NK-92 (cell line): ENCODE measurements around the gene IL18R1.

Source experiments
- DNase-seq: peaks from one replicate; lab custom pipeline; 2025; ENCODE audit not compliant: unreplicated experiment; lab: John Stamatoyannopoulos, UW

IL18R1 gene

GRCh38 chr2:102432386-102432785, 76.8 kb downstream of the IL18R1 start:
- DNase-seq: no peak

DNA sequence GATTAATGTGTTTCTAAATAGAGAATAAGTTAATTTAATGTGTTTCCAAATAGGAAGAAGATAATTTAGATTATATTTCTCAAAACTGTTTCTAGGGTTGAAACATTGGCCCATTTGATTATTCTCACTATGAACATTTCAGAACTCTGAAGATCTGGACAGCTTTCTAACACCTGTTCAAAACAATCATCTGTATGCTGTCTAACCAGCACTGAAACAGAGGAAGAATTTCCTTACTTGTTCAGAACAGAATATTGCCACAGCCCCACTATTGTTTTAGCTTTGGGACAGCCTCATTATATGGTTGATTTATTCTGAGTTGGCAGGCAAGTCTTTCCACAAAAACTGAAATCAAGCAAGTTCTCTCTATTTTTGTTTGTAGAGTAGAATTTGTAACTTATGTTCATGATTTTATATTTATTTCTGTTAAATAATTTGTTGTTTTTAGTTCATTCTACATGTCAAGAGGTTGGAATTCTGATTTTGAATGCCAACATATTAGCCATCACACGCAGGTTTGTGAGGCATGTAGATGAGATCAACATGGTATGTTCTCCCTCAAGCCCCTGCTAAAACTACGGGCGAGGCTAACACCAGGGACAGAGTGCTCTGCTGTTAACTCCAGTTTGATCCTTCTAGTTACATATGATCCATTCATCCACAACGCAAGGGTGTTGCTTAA, 78.5 kb downstream of the IL18R1 start:
- no peak for DNase-seq

DNA sequence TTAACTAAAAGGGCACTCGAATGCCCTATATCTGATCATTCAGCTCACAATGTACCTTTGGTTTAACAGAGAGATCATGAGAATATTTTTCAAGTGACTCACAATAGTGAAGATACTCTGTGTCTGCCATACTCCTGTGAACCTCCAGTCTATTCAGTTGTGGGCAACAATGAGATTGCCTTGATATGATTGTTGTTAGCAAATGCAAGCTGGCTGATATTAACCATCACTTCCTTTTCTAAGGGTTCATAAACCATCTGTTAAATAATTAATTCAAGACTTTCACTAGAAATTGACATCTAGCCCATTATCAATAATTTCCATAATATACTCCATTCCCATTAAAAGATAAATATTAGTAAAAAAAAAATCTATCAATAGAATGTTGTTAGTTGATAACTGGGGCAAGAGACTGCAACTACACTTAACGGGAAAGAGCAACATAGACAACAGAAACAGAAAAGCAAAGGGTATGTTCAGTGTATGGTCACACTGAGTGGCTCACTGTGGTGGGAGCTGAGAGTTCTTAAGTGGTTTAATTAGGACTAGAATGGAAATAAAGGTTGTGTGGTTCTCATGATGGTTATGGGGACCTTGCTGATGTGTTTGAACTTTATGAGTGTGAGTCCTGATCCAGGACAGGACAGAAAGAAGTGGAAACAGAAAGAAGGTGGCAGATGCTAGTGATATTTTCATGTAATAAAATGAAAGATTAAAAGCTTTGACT, 79.2 kb downstream of the IL18R1 start:
- no peak for DNase-seq

DNA sequence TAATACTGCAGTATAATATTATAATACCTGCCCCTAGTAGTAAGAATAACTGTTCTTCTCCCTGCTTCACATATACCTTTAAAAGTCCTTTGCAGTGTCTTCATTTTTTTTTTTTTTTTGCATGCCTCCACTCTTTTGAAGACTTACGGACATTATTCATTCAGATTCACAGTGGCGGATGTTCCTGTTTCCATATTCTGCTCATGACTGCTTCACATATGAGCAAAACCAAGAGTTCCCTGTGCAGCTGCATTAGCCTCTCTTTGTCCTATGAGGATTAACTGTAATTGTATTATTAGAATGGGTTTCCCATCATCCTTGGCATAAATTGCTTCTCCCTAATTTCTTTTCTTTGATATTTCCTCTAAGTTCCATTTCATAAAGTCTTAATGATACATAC, 80.1 kb downstream of the IL18R1 start:
- DNase-seq: no peak

DNA sequence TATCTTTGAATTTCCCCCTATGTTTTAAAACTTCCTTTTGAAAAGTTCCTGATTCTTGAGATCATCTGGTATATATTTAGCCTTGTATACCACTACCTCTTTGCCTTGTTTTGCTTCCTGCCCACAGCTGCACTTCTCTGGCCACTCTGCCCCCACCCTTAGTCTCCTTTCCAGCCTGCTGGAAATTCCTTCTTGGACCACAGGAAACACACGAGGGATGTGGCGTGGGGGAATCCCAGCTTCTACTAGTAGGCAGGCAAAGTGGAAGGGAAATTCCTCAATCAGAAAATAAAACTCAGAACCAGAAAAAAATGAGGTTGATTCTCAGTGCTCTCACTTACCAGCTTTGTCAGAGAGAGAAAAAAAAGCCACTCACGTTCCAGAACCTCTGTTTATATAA, 80.7 kb downstream of the IL18R1 start:
- DNase-seq: no peak

GRCh38 chr2:102437122-102437521, 81.5 kb downstream of the IL18R1 start:
- no peak for DNase-seq

DNA sequence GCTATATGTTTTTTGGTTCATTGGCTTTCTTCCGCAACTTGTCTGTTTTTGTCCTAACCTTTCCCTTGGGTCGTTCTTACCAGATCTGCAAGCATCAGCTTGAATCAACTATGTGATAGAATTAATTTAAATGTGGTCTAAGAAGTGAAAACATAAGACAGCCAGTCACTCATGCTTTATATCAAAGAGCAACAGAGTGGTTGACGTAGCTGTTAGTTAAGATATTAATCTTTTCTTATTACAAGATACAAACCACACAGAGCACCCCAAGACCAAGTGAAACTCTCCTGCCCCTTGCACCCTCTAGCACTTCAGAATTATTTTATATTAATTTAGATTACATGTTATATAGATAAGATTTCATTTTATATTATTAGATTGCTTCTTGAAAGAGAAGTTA, 82.5 kb downstream of the IL18R1 start:
- DNase-seq: no peak

DNA sequence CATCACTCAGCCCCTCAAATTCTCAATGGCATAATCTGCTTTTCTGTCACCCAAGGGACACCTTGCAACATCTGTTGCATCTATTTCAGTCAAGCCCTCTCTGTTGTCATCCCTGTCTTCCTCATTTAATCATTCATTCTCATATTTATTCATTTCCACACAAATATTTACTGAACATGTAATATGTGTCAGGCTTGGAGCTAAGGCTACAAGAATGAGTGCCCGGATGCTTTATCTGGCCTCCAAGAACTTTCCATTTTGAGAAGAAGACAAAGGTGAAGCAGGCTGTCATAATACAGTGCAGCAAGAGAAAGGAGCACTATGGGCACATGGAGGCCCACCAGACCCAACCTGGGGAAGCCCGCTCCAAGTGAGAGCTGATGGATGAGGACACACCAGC, 83.0 kb downstream of the IL18R1 start:
- DNase-seq: no peak

DNA sequence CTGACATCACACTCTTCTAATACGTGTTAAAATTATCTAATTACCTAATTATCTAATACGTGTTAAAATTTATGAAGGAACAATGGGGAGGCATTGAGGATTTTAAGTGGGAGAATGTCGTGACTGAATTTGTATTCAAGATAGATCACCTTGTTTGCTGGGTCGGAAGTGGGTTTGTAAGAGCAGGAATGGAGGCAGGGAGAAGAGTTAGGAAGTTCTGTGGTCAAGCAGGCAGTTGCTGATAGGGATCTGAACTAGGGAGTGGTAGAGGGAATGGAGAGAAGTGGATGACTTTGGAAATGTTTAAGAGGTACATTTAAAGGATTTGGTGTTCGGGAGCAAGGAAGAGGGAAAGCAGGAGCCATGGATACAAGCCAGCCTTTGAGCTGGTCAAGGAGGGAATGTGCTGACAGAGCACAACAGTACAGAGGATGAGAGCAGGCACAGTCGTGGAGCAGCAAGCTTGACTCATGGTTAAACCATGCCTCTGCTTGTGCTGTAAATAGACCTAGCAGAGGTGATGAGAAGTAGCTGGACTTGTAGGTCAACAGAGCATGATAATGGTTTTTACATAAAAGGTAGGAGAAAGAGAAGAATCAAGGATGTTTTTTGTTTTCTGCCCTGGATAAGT, 83.6 kb downstream of the IL18R1 start:
- no peak for DNase-seq

GRCh38 chr2:102442967-102443828, 87.6 kb downstream of the IL18R1 start:
- no peak for DNase-seq

DNA sequence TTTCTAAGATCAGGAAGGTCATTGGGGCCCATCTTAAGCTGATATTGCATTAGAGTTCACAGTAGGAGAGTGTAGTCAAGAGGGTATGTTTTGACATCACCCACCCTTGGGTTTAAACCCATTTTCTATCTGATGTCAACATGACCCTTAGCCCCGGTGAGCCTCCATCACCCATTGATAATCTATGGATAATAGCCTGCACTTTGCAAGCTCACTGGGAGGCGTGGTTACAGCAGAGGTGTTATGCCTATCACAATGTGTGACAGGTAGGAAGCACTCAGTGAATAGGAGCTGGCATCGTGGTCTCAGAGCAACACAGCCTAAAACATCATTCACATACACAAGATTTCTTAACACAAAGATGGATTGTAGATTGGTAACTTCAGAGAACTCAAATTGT, 88.6 kb downstream of the IL18R1 start:
- DNase-seq: no peak

GRCh38 chr2:102446936-102447335, 91.3 kb downstream of the IL18R1 start:
- no peak for DNase-seq
